GM23338 (cell line): ENCODE results near the gene BTLA. TPM values are rescaled to one million over a fixed set of nuclear protein-coding genes. Genes with fewer than 3 reads are reported as not detected.

Experiments
- polyA plus RNA-seq: library from polyadenylated mRNA; unstranded; fragments of >200 nt; fragmentation: Nextera tagmentation; extraction: Ambion mirVana; gene quantifications from 2 replicates; pipeline ENCODE4 v1.2.1, GENCODE V29; 2016
- total RNA-seq: library from RNA; depleted of rRNA; stranded (reverse); fragments of >200 nt; shearing (Covaris generic); gene quantifications from 2 replicates; pipeline ENCODE4 v1.2.3, GENCODE V29; 2014; rRNA removed

Gene BTLA
- total and polyA plus RNA-seq, 2 experiments from 2014 or later, result 0.44 TPM; not detected in 1

Other genes starting within 250 kb of the BTLA start
- 0.97 and 1.7 TPM in 2 replicates for gene SLC9C1, start 205.3 kb downstream of the BTLA start, total RNA-seq
- 0.66 and 1.8 TPM in 2 replicates for gene SLC9C1, start 205.3 kb downstream of the BTLA start, polyA plus RNA-seq
- gene CD200, start 166.3 kb downstream of the BTLA start, total RNA-seq, result 49.3 and 51.9 TPM in 2 replicates
- gene CD200, start 166.3 kb downstream of the BTLA start, polyA plus RNA-seq, result 56.5 and 65.0 TPM in 2 replicates
- gene ATG3, start 62.5 kb upstream of the BTLA start, total RNA-seq, result 64.1 and 68.1 TPM in 2 replicates
- 75.9 and 93.9 TPM in 2 replicates for gene ATG3, start 62.5 kb upstream of the BTLA start, polyA plus RNA-seq
- 40.4 and 56.4 TPM in 2 replicates for gene SLC35A5, start 62.6 kb upstream of the BTLA start, total RNA-seq
- 15.5 and 19.9 TPM in 2 replicates for gene SLC35A5, start 62.6 kb upstream of the BTLA start, polyA plus RNA-seq
- 5.4 and 8.1 TPM in 2 replicates for gene CCDC80, start 141.7 kb upstream of the BTLA start, total RNA-seq
- 6.0 and 6.7 TPM in 2 replicates for gene CCDC80, start 141.7 kb upstream of the BTLA start, polyA plus RNA-seq